K562 (cell line): ENCODE data around the gene TFPT. TPM values are rescaled to one million over a fixed set of nuclear protein-coding genes. Genes with fewer than 3 reads are reported as not detected.

Source experiments
- ARNT ChIP-seq, 2 experiments: fragments of 450-650 bp; IDR thresholded peaks; 2 replicates each; pipeline ENCODE4 v1.6.1; 2016; ENCODE audit warnings: mild to moderate bottlenecking in 1 of 2
- CREBBP ChIP-seq: IDR thresholded peaks from one replicate; pipeline ENCODE4 v1.6.1; 2012; ENCODE audit warnings: low read depth, mild to moderate bottlenecking, control low read depth, inconsistent platforms, low read length
- DPF2 ChIP-seq: fragments of 450-650 bp; IDR thresholded peaks from 2 replicates; pipeline ENCODE4 v1.6.1; 2016
- HMG20B ChIP-seq: fragments of 250-450 bp; sonication (Bioruptor Pico); IDR thresholded peaks from 2 replicates; pipeline ENCODE4 v1.5.0; 2021; ENCODE audit warnings: mild to moderate bottlenecking
- HSF4 ChIP-seq: fragments of 250-450 bp; sonication (Bioruptor Pico); IDR thresholded peaks from 2 replicates; pipeline ENCODE4 v2.1.2; 2022; ENCODE audit warnings: mild to moderate bottlenecking, moderate library complexity, borderline replicate concordance
- MAFF ChIP-seq: IDR thresholded peaks from 2 replicates; pipeline ENCODE4 v1.6.1; 2012; ENCODE audit warnings: low read length, improper control_type of control experiment
- TCF3 ChIP-seq: sonication (generic); formaldehyde crosslinking; IDR thresholded peaks from 2 replicates; pipeline ENCODE4 v1.4.0; 2020; ENCODE audit warnings: mild to moderate bottlenecking, missing genetic modification reagents
- ZNF239 ChIP-seq: fragments of 250-450 bp; sonication (Bioruptor Pico); IDR thresholded peaks from 2 replicates; pipeline ENCODE4 v1.4.0; 2020; ENCODE audit warnings: mild to moderate bottlenecking
- polyA plus RNA-seq, 8 experiments: library from polyadenylated mRNA; depleted of rRNA in 4 of 8; stranded (reverse) in 5 of 8; unstranded in 3 of 8; fragments of >200 nt; fragmentation: Nextera tagmentation in 2 of 8; fragmentation: Illumina TruSeq in 1 of 8; extraction: Ambion mirVana in 2 of 8; extraction: Trizol in 1 of 8; gene quantifications; 2 replicates each; pipeline versions ENCODE4 v1.2.1 to v1.2.3, GENCODE V29; 2011 to 2014; ENCODE audit warnings: inconsistent platforms in 1 of 8, missing spikeins in 1 of 8
- total RNA-seq, 7 experiments: library from RNA; depleted of rRNA in 6 of 7; stranded (reverse); fragments of >200 nt in 6 of 7; fragmentation: Illumina TruSeq in 2 of 7; extraction: Trizol in 2 of 7; gene quantifications; 2 replicates each; pipeline versions ENCODE4 v1.2.1 to v1.2.3, GENCODE V29; 2011 to 2021; ENCODE audit warnings: low replicate concordance in 1 of 7
- TF ChIP-seq, protein P1 (sequence below): fragments of 150-350 bp; IDR thresholded peaks from 2 replicates; pipeline ENCODE4 v1.6.1; 2014; ENCODE audit warnings: low read depth, mild to moderate bottlenecking, low read length, borderline replicate concordance
- TF ChIP-seq, protein P2 (sequence below): fragments of 250-450 bp; sonication (Bioruptor Pico); IDR thresholded peaks from 2 replicates; pipeline ENCODE4 v1.6.1; 2021; ENCODE audit warnings: mild to moderate bottlenecking
- TF ChIP-seq, protein P3 (sequence below): fragments of 250-450 bp; sonication (Bioruptor Pico); IDR thresholded peaks from 2 replicates; pipeline ENCODE4 v1.4.0; 2020; ENCODE audit warnings: mild to moderate bottlenecking, moderate library complexity
- TF ChIP-seq, protein P4 (sequence below): fragments of 250-450 bp; sonication (Bioruptor Pico); IDR thresholded peaks from 2 replicates; pipeline ENCODE4 v1.5.0; 2020; ENCODE audit warnings: mild to moderate bottlenecking, borderline replicate concordance

Gene TFPT
- total and polyA plus RNA-seq, 9 of the 15 experiments (the other 6 are each of a cell fraction or from before 2014, with no cell fraction given): 0.72 to 16.4 (median 9.2) TPM

DNA sequence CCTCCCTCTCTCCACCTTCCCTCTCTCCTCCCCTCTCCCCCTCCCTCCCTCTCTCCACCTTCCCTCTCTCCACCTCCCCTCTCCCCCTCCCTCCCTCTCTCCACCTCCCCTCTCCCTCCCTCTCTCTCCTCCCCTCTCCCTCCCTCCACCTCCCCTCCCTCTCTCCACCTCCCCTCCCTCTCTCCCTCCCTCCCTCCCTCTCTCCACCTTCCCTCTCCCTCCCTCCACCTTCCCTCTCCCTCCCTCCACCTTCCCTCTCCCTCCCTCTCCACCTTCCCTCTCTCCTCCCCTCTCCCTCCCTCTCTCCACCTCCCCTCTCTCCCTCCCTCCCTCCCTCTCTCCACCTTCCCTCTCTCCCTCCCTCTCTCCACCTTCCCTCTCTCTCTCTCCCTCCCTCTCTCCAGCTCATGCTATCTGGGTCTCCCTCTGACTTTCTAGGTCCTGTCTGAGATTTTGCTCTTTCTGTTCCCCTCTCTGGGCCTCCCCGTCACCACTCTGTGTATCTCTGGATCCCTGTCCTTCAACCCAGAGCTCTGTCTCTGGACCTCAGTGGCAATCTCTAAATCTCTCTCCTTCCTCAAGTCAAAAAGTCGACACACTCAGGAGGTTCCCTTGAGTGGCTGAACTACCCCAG, 18.6 kb upstream of the TFPT start (continued):
- TF ChIP-seq, protein P1, sequence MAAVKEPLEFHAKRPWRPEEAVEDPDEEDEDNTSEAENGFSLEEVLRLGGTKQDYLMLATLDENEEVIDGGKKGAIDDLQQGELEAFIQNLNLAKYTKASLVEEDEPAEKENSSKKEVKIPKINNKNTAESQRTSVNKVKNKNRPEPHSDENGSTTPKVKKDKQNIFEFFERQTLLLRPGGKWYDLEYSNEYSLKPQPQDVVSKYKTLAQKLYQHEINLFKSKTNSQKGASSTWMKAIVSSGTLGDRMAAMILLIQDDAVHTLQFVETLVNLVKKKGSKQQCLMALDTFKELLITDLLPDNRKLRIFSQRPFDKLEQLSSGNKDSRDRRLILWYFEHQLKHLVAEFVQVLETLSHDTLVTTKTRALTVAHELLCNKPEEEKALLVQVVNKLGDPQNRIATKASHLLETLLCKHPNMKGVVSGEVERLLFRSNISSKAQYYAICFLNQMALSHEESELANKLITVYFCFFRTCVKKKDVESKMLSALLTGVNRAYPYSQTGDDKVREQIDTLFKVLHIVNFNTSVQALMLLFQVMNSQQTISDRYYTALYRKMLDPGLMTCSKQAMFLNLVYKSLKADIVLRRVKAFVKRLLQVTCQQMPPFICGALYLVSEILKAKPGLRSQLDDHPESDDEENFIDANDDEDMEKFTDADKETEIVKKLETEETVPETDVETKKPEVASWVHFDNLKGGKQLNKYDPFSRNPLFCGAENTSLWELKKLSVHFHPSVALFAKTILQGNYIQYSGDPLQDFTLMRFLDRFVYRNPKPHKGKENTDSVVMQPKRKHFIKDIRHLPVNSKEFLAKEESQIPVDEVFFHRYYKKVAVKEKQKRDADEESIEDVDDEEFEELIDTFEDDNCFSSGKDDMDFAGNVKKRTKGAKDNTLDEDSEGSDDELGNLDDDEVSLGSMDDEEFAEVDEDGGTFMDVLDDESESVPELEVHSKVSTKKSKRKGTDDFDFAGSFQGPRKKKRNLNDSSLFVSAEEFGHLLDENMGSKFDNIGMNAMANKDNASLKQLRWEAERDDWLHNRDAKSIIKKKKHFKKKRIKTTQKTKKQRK: no peak
- TF ChIP-seq HSF4 (CRISPR knock-in tag): no peak
- TF ChIP-seq ARNT (IDR thresholded peaks at IDR 0.05): no peak
- TF ChIP-seq HMG20B (CRISPR knock-in tag): no peak
- no peak for TF ChIP-seq CREBBP
- TF ChIP-seq ZNF239 (CRISPR knock-in tag): no peak
- TF ChIP-seq, protein P2, sequence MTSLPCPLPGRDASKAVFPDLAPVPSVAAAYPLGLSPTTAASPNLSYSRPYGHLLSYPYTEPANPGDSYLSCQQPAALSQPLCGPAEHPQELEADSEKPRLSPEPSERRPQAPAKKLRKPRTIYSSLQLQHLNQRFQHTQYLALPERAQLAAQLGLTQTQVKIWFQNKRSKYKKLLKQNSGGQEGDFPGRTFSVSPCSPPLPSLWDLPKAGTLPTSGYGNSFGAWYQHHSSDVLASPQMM (CRISPR knock-in tag): no peak
- TF ChIP-seq MAFF: no peak
- TF ChIP-seq, protein P3, sequence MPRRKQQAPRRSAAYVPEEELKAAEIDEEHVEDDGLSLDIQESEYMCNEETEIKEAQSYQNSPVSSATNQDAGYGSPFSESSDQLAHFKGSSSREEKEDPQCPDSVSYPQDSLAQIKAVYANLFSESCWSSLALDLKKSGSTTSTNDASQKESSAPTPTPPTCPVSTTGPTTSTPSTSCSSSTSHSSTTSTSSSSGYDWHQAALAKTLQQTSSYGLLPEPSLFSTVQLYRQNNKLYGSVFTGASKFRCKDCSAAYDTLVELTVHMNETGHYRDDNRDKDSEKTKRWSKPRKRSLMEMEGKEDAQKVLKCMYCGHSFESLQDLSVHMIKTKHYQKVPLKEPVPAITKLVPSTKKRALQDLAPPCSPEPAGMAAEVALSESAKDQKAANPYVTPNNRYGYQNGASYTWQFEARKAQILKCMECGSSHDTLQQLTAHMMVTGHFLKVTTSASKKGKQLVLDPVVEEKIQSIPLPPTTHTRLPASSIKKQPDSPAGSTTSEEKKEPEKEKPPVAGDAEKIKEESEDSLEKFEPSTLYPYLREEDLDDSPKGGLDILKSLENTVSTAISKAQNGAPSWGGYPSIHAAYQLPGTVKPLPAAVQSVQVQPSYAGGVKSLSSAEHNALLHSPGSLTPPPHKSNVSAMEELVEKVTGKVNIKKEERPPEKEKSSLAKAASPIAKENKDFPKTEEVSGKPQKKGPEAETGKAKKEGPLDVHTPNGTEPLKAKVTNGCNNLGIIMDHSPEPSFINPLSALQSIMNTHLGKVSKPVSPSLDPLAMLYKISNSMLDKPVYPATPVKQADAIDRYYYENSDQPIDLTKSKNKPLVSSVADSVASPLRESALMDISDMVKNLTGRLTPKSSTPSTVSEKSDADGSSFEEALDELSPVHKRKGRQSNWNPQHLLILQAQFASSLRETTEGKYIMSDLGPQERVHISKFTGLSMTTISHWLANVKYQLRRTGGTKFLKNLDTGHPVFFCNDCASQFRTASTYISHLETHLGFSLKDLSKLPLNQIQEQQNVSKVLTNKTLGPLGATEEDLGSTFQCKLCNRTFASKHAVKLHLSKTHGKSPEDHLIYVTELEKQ: no peak
- TF ChIP-seq, protein P4, sequence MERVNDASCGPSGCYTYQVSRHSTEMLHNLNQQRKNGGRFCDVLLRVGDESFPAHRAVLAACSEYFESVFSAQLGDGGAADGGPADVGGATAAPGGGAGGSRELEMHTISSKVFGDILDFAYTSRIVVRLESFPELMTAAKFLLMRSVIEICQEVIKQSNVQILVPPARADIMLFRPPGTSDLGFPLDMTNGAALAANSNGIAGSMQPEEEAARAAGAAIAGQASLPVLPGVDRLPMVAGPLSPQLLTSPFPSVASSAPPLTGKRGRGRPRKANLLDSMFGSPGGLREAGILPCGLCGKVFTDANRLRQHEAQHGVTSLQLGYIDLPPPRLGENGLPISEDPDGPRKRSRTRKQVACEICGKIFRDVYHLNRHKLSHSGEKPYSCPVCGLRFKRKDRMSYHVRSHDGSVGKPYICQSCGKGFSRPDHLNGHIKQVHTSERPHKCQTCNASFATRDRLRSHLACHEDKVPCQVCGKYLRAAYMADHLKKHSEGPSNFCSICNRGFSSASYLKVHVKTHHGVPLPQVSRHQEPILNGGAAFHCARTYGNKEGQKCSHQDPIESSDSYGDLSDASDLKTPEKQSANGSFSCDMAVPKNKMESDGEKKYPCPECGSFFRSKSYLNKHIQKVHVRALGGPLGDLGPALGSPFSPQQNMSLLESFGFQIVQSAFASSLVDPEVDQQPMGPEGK (CRISPR knock-in tag): no peak
- no peak for TF ChIP-seq DPF2
- TF ChIP-seq TCF3: no peak
- TF ChIP-seq, all 486 proteins: peak for 0
